Natural killer cell (primary cell): ENCODE results near the gene ULK4. TPM values are rescaled to one million over a fixed set of nuclear protein-coding genes. Genes with fewer than 3 reads are reported as not detected.

Experiments used
- ATAC-seq, 3 donors: fragments of 150-1000 bp in 2 of 3; fragments of 200-7000 bp in 1 of 3; cut with Tn5 transposase; 1 replicate in 1 of 3; 2 replicates in 2 of 3; pipeline ENCODE4 v1.10.0; 2021; ENCODE audit warnings: mild to moderate bottlenecking in 2 of 3, moderate library complexity in 2 of 3
- DNase-seq, 2 donors: peaks; one replicate each; pipeline versions ENCODE4 v3.0.0 to v3.0.0-alpha.2; 2013 to 2021; ENCODE audit warnings: mixed read lengths in 1 of 2
- H3K27ac ChIP-seq: one replicate; pipeline ENCODE4 v1.5.1; 2013; ENCODE audit warnings: mild to moderate bottlenecking, low read length
- H3K27me3 ChIP-seq: one replicate; pipeline ENCODE4 v1.6.1; 2013; ENCODE audit warnings: low read length; ENCODE audit not compliant: control insufficient read depth, insufficient read depth
- H3K36me3 ChIP-seq: one replicate; pipeline ENCODE4 v1.6.1; 2013; ENCODE audit warnings: low read length; ENCODE audit not compliant: control insufficient read depth, insufficient read depth
- H3K4me1 ChIP-seq: one replicate; pipeline ENCODE4 v1.6.1; 2013; ENCODE audit warnings: low read length; ENCODE audit not compliant: control insufficient read depth, insufficient read depth
- H3K4me3 ChIP-seq: one replicate; pipeline ENCODE4 v1.5.1; 2013; ENCODE audit warnings: low read length
- H3K9me3 ChIP-seq: one replicate; pipeline ENCODE4 v1.6.1; 2013; ENCODE audit warnings: low read length; ENCODE audit not compliant: control insufficient read depth, insufficient read depth
- H3K27ac Mint-ChIP-seq, 2 donors: one replicate each; pipeline ENCODE4 v1.8.0; 2022; ENCODE audit warnings: mild to moderate bottlenecking in 2 of 2, mixed read lengths in 2 of 2, moderate library complexity in 1 of 2
- H3K27me3 Mint-ChIP-seq, 2 donors: one replicate each; pipeline ENCODE4 v1.8.0; 2022; ENCODE audit warnings: low read depth in 2 of 2, mixed read lengths in 2 of 2
- H3K36me3 Mint-ChIP-seq: one replicate; pipeline ENCODE4 v1.8.0; 2022; ENCODE audit warnings: mixed read lengths
- H3K4me1 Mint-ChIP-seq, 2 donors: one replicate each; pipeline ENCODE4 v1.8.0; 2022; ENCODE audit warnings: mixed read lengths in 2 of 2
- H3K4me3 Mint-ChIP-seq: one replicate; pipeline ENCODE4 v1.8.0; 2022; ENCODE audit warnings: mild to moderate bottlenecking, moderate library complexity, mixed read lengths
- H3K9me3 Mint-ChIP-seq, 2 donors: one replicate each; pipeline ENCODE4 v1.8.0; 2022; ENCODE audit warnings: mixed read lengths in 2 of 2
- WGBS: methylation state at CpG from one replicate; pipeline ENCODE4 v1.1.7; 2013; ENCODE audit warnings: missing lambda C conversion rate; ENCODE audit not compliant: insufficient coverage; 5-methylcytosine and 5-hydroxymethylcytosine counted together
- intact Hi-C: fragments of 100-400 bp; cut with micrococcal nuclease; formaldehyde crosslinking; loops from one replicate; pipeline ENCODE4 v1.14.2; 2022
- total RNA-seq, 4 donors: library from RNA; stranded (reverse); fragments of 120-200 nt in 1 of 4; gene quantifications; one replicate each; pipeline versions ENCODE4 v1.2.3 to v1.2.4, GENCODE V29; 2013 to 2022
- TF ChIP-seq, protein P1 (sequence below): fragments of 200-600 bp; IDR thresholded peaks from one replicate; pipeline ENCODE4 v1.8.0; 2022; ENCODE audit warnings: antibody characterized with exemption

The ULK4 gene
- total RNA-seq, 3 donors from 2014 or later (not counting 1 experiment from before 2014, with no cell fraction given), result 19.2 to 25.7 (median 21.2) TPM

GRCh38 chr3:41464858-41465257 is 497.0 kb downstream of the ULK4 start:
- Mint-ChIP-seq H3K36me3 (peaks cover 7% of the 10 kb centered on the region), H3K27me3 (no peaks in the 10 kb centered on the region), H3K9me3 (peaks cover 4 to 5% of the 10 kb centered on the region in 2 donors), H3K4me3 (no peak overlapping the region), H3K27ac (no peak overlapping the region), H3K4me1 (no peaks in the 10 kb centered on the region)
- Histone ChIP-seq H3K27me3 (no peaks in the 10 kb centered on the region), H3K9me3 (peaks cover 5% of the 10 kb centered on the region), H3K4me3 (no peak overlapping the region), H3K36me3 (no peaks in the 10 kb centered on the region), H3K4me1 (no peaks in the 10 kb centered on the region), H3K27ac (no peak overlapping the region)
- DNase-seq (no peak), ATAC-seq (no peak)
- TF ChIP-seq, protein P1, sequence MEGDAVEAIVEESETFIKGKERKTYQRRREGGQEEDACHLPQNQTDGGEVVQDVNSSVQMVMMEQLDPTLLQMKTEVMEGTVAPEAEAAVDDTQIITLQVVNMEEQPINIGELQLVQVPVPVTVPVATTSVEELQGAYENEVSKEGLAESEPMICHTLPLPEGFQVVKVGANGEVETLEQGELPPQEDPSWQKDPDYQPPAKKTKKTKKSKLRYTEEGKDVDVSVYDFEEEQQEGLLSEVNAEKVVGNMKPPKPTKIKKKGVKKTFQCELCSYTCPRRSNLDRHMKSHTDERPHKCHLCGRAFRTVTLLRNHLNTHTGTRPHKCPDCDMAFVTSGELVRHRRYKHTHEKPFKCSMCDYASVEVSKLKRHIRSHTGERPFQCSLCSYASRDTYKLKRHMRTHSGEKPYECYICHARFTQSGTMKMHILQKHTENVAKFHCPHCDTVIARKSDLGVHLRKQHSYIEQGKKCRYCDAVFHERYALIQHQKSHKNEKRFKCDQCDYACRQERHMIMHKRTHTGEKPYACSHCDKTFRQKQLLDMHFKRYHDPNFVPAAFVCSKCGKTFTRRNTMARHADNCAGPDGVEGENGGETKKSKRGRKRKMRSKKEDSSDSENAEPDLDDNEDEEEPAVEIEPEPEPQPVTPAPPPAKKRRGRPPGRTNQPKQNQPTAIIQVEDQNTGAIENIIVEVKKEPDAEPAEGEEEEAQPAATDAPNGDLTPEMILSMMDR, result no peak
- no CpG with 5 or more reads among the region's 1 CpG for WGBS
- intact Hi-C loops, result no loop called here

DNA sequence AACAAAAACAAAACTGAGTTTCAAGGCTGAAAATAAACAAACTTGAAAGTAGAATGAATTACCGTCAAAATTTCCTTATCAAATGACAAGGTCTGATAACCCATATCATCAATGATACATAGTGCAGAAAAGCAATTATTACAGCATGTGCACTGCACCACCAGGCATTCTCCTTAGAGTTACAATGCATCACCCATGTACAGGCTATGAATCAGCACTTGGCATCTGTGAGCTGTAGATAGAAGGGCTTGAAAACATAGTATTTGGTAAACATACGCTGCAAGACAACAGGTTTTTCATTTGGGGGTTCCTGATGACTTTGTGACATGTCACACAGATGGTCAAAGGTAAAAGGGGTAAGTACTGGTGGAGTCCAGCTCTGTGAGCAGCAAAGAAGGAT is 497.5 kb downstream of the ULK4 start:
- TF ChIP-seq, protein P1, result no peak
- Mint-ChIP-seq H3K9me3 (peaks cover 0 to under 1% of the 10 kb centered on the region in 2 donors), H3K36me3 (peaks cover 3% of the 10 kb centered on the region), H3K27ac (no peak overlapping the region), H3K27me3 (no peaks in the 10 kb centered on the region), H3K4me1 (no peaks in the 10 kb centered on the region), H3K4me3 (no peak overlapping the region)
- Histone ChIP-seq H3K9me3 (peaks cover 4% of the 10 kb centered on the region), H3K27ac (no peak overlapping the region), H3K4me3 (no peak overlapping the region), H3K27me3 (no peaks in the 10 kb centered on the region), H3K36me3 (no peaks in the 10 kb centered on the region), H3K4me1 (no peaks in the 10 kb centered on the region)
- DNase-seq (no peak), ATAC-seq (no peak)
- intact Hi-C loops, result no loop called here
- 93% methylated on average over 2 of the region's 2 CpGs for WGBS

GRCh38 chr3:41462103-41462691 is 499.7 kb downstream of the ULK4 start:
- TF ChIP-seq, protein P1, result no peak
- Mint-ChIP-seq H3K9me3 (no peaks in the 10 kb centered on the region), H3K4me3 (no peak overlapping the region), H3K27ac (no peak overlapping the region), H3K36me3 (no peaks in the 10 kb centered on the region), H3K4me1 (no peaks in the 10 kb centered on the region), H3K27me3 (no peaks in the 10 kb centered on the region)
- no peak for DNase-seq
- H3K9me3 ChIP-seq, result no peaks in the 10 kb centered on the region
- intact Hi-C loops, result no loop called here
- no peak overlapping the region for H3K4me3 ChIP-seq
- H3K27ac ChIP-seq, result no peak overlapping the region
- ATAC-seq, result no peak
- H3K4me1 ChIP-seq, result no peaks in the 10 kb centered on the region
- WGBS, result 80% methylated on average over 2 of the region's 2 CpGs
- no peaks in the 10 kb centered on the region for H3K27me3 ChIP-seq
- no peaks in the 10 kb centered on the region for H3K36me3 ChIP-seq

DNA sequence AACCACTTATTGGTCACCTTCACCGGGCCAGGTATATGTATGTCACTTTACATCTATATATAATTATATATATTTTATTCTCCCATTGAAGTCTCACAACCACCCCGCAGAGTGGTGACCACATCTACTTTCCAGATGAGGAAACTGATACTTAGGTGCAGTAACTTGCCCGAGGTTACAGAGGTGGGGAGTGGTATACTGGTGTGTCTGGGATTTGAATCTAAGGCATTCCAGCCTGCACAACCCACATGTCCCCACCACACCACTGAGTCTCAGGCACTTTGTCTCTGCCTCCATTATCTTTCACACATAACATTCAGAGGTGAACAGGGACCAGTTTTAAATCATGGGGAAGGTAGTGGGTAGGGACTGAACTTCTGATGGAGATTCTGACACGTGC is 501.2 kb downstream of the ULK4 start:
- H3K36me3 ChIP-seq, result no peaks in the 10 kb centered on the region
- WGBS, result no CpG with 5 or more reads among the region's 4 CpGs
- intact Hi-C loops, result no loop called here
- TF ChIP-seq, protein P1, result no peak
- Mint-ChIP-seq H3K36me3 (no peaks in the 10 kb centered on the region), H3K27ac (no peak overlapping the region), H3K27me3 (no peaks in the 10 kb centered on the region), H3K4me1 (no peaks in the 10 kb centered on the region), H3K9me3 (no peaks in the 10 kb centered on the region), H3K4me3 (no peak overlapping the region)
- DNase-seq, result no peak
- no peaks in the 10 kb centered on the region for H3K27me3 ChIP-seq
- no peaks in the 10 kb centered on the region for H3K9me3 ChIP-seq
- no peak overlapping the region for H3K4me3 ChIP-seq
- no peaks in the 10 kb centered on the region for H3K4me1 ChIP-seq
- ATAC-seq, result no peak
- H3K27ac ChIP-seq, result no peak overlapping the region
